Breast epithelium (tissue), 4 donors: ENCODE results near the gene AARS1. TPM values are rescaled to one million over a fixed set of nuclear protein-coding genes. Genes with fewer than 3 reads are reported as not detected.
"Not testable (repeated sequence)": the region's sequence is repeated elsewhere in the genome, so short reads cannot be mapped to it uniquely, and the experiment has no call there.

Source experiments
- DNase-seq, 2 donors: peaks; one replicate each; pipeline ENCODE4 v3.0.0-alpha.2; 2019; ENCODE audit warnings: low spot score in 2 of 2
- H3K27ac ChIP-seq, 2 donors: fragments of 200-600 bp; sonication (generic) in 1 of 2; one replicate each; pipeline ENCODE4 v1.5.1; 2016 to 2019; ENCODE audit warnings: mild to moderate bottlenecking in 1 of 2
- H3K27me3 ChIP-seq, 2 donors: fragments of 200-600 bp; sonication (generic) in 1 of 2; one replicate each; pipeline versions ENCODE4 v1.5.1 to v1.6.0; 2017 to 2019; ENCODE audit warnings: control low read depth in 1 of 2, mild to moderate bottlenecking in 1 of 2
- H3K36me3 ChIP-seq: fragments of 200-600 bp; one replicate; pipeline ENCODE4 v1.5.1; 2019
- H3K4me1 ChIP-seq, 2 donors: fragments of 200-600 bp; sonication (generic); one replicate each; pipeline ENCODE4 v1.5.1; 2016 to 2019; ENCODE audit warnings: control low read depth in 1 of 2
- H3K4me3 ChIP-seq, 3 donors: fragments of 200-600 bp; sonication (generic); 1 replicate in 2 of 3; 2 replicates in 1 of 3; pipeline ENCODE4 v1.5.1; 2016 to 2019; ENCODE audit warnings: mild to moderate bottlenecking in 3 of 3, moderate library complexity in 2 of 3
- H3K9me3 ChIP-seq, 2 donors: fragments of 200-600 bp; sonication (generic) in 1 of 2; one replicate each; pipeline ENCODE4 v1.5.1; 2016 to 2019; ENCODE audit warnings: control low read depth in 1 of 2
- CTCF ChIP-seq, 3 donors: fragments of 450-650 bp; IDR thresholded peaks; one replicate each; pipeline ENCODE4 v1.5.1; 2016 to 2017; ENCODE audit warnings: antibody characterized with exemption in 3 of 3, mild to moderate bottlenecking in 3 of 3, moderate library complexity in 3 of 3
- POLR2A ChIP-seq: fragments of 450-650 bp; IDR thresholded peaks from one replicate; pipeline ENCODE4 v1.6.1; 2016; ENCODE audit warnings: antibody characterized with exemption, mild to moderate bottlenecking, moderate library complexity
- POLR2AphosphoS5 ChIP-seq, 3 donors: sonication (generic); formaldehyde crosslinking; IDR thresholded peaks; one replicate each; pipeline ENCODE4 v1.6.1; 2017; ENCODE audit warnings: antibody characterized with exemption in 3 of 3
- intact Hi-C: fragments of 100-400 bp; cut with DNase I; formaldehyde crosslinking; loops from one replicate; pipeline ENCODE4 v1.15.1; 2023; ENCODE audit warnings: low total_unique reads
- total RNA-seq, 3 donors: library from RNA; depleted of rRNA; stranded (reverse); fragments of >200 nt; gene quantifications; one replicate each; pipeline ENCODE4 v1.1.0, GENCODE V29; 2016

The AARS1 gene
- total RNA-seq: 10 to 100 TPM; 74.3 to 90.5 (median 77.9) TPM

- H3K4me3 ChIP-seq: peak within 1 kb of the TSS; percentile 66 to 90 (median 71)
- no peaks in the 10 kb centered on the region for H3K4me1 ChIP-seq
- DNase-seq: peak; percentile 96 to 98
- intact Hi-C loops: no loop called here
- H3K36me3 ChIP-seq: no peaks in the 10 kb centered on the region
- H3K9me3 ChIP-seq: no peaks in the 10 kb centered on the region
- no peaks in the 10 kb centered on the region for H3K27me3 ChIP-seq
- peak within 1 kb of the TSS; percentile 92 to 96 for H3K27ac ChIP-seq
- TF ChIP-seq CTCF (IDR thresholded peaks at IDR 0.05): peak in 1 of 3 donors; percentile 14
- peak; percentile 87 for TF ChIP-seq POLR2A
- TF ChIP-seq POLR2AphosphoS5 (IDR thresholded peaks at IDR 0.05): peak; percentile 83 to 95 (median 92)
Observed at GRCh38 chr16:70289229-70290094, at the start of gene AARS1. AARS1 (minus strand) TSS chr16:70289506; CDS start chr16:70282763, 6,743 bp downstream.

- no peak for DNase-seq
- H3K27me3 ChIP-seq: no peaks in the 10 kb centered on the region
- no peaks in the 10 kb centered on the region for H3K4me1 ChIP-seq
- H3K9me3 ChIP-seq: no peaks in the 10 kb centered on the region
- H3K36me3 ChIP-seq: no peaks in the 10 kb centered on the region
- no peak overlapping the region for H3K4me3 ChIP-seq
- no peak overlapping the region for H3K27ac ChIP-seq
- TF ChIP-seq POLR2AphosphoS5 (IDR thresholded peaks at IDR 0.05) (no peak), POLR2A (no peak), CTCF (IDR thresholded peaks at IDR 0.05) (no peak)
- intact Hi-C loops: no loop called here
Observed at GRCh38 chr16:70337814-70338213, 48.5 kb upstream of the AARS1 start.

- DNase-seq, intact Hi-C loops, H3K27me3 ChIP-seq, H3K27ac ChIP-seq, H3K4me3 ChIP-seq, H3K9me3 ChIP-seq, H3K4me1 ChIP-seq, H3K36me3 ChIP-seq: not testable (repeated sequence)
Observed at GRCh38 chr16:70332728-70333127, 43.4 kb upstream of the AARS1 start.

GRCh38 chr16:70331588-70332358 is 42.5 kb upstream of the AARS1 start:
- Histone ChIP-seq H3K27ac (no peak overlapping the region), H3K4me1 (no peaks in the 10 kb centered on the region), H3K9me3 (no peaks in the 10 kb centered on the region), H3K4me3 (no peak overlapping the region), H3K27me3 (no peaks in the 10 kb centered on the region), H3K36me3 (no peaks in the 10 kb centered on the region)
- intact Hi-C loops: no loop called here
- TF ChIP-seq CTCF (IDR thresholded peaks at IDR 0.05) (peak in 1 of 3 donors; percentile 26), POLR2A (no peak)
- DNase-seq: no peak

GRCh38 chr16:70331091-70331490 is 41.8 kb upstream of the AARS1 start:
- Histone ChIP-seq H3K36me3 (no peaks in the 10 kb centered on the region), H3K9me3 (no peaks in the 10 kb centered on the region), H3K27ac (no peak overlapping the region), H3K4me1 (no peaks in the 10 kb centered on the region), H3K4me3 (no peak overlapping the region), H3K27me3 (no peaks in the 10 kb centered on the region)
- intact Hi-C loops: no loop called here
- no peak for TF ChIP-seq CTCF (IDR thresholded peaks at IDR 0.05)
- no peak for TF ChIP-seq POLR2AphosphoS5 (IDR thresholded peaks at IDR 0.05)
- no peak for DNase-seq
